ENCODE results near the gene DPEP3. TPM values are rescaled to one million over a fixed set of nuclear protein-coding genes. Genes with fewer than 3 reads are reported as not detected.
"Not testable (repeated sequence)": the region's sequence is repeated elsewhere in the genome, so short reads cannot be mapped to it uniquely, and the experiment has no call there.

Gene DPEP3, protein sequence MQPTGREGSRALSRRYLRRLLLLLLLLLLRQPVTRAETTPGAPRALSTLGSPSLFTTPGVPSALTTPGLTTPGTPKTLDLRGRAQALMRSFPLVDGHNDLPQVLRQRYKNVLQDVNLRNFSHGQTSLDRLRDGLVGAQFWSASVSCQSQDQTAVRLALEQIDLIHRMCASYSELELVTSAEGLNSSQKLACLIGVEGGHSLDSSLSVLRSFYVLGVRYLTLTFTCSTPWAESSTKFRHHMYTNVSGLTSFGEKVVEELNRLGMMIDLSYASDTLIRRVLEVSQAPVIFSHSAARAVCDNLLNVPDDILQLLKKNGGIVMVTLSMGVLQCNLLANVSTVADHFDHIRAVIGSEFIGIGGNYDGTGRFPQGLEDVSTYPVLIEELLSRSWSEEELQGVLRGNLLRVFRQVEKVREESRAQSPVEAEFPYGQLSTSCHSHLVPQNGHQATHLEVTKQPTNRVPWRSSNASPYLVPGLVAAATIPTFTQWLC
- total RNA-seq: not detected
- long read RNA-seq: 0 reads

DNA sequence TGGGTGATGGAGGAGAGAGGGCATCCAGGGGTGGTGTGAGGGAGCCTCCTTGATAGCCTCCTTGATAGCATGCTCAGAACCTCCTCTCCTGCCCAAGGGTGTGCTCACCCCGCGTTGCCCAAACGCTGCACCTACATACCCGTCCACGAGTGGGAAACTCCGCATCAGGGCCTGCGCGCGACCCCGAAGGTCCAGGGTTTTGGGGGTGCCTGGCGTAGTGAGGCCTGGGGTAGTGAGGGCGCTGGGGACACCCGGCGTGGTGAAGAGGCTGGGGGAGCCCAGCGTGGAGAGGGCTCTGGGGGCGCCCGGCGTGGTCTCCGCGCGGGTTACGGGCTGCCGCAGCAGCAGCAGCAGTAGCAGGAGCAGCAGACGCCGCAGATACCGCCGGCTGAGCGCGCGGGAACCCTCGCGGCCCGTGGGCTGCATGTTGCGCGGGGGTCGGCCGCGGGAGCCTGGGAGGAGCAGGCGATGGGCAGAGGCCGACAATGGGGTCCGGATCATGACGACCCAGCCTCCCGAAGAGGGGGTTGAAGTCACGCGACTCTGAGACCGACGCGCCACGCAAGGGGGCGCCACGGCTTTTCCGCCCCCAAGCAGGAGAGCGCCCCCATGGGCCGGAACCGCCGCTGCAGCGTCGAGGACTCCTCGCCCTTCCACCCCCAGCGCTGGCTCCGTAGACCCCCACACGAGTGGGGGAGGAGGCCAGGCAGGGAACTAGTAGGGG, at the start of gene DPEP3:
DPEP3 (minus strand) TSS at position 545 of the 724 bp plus-strand sequence; CDS start at position 426, 119 bp downstream.
- intact Hi-C loops (cut with DNase I): no loop called here
- no peak for DNase-seq (ENCODE audit: low spot score)

DNA sequence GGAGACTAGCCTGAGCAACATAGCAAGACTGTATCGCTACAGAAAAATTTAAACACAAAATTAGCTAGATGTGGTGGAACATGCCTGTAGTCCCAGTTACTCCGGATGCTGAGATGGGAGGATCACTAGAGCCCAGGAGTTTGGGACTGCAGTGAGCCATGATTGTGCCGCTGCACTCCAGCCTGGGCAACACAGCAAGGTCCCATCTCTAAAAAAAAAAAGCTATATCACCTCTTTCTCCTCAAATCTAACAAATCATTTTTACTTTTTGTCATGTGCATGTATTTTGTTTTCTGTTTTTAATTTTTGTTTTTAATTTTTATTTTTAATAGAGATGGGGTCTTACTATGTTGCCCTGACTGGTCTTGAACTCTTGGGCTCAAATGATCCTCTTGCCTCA, 48.7 kb upstream of the DPEP3 start:
- intact Hi-C loops (cut with DNase I): no loop called here
- DNase-seq (ENCODE audit: low spot score): no peak

DNA sequence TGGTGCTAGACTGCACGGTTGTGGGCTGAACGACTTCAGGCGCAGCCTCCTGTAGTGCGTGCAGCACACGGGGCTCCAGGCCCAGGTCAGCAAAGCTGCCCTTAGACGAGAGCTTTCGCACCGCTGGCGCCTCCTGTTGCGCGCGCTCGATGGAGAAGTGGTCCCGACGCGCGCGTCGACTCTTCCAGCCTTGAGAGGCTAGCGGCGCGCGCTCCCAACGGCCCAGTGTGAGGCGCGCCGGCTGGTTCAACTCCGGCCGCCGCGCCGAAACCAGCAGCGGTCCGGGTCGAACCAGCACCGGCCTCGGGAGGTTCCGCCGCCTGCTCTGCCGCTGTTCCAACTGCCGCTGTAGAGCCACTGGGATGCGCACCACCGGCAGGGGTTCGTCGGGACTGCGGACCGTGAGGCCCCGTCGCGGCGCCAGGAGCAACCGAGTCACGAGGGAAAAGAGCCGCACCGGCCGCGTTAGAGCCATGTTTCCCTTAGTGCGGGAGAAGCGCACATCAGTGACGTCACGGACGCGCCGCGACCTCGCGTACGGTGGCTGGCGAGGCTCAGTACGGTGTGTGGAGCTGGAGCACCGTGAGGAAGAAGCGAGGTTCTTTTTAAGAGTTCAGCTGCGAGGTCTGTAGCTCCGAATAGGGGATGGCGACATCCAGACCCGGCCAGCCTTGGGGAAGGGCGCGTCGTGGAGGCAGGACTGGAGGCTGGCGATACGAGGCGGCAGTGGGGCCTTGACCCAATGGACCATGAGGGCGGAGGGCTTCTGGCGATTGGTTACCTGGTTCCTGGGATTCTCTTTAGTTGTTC, 42.6 kb upstream of the DPEP3 start, which contains the start of the genes DDX28 and DUS2:
DDX28 (minus strand) TSS at position 505 of the 810 bp plus-strand sequence; CDS start at position 475, 30 bp downstream.
DUS2 (plus strand) TSS at position 557 of the 810 bp plus-strand sequence. CDS start 14,740 bp downstream, outside the sequence.
- peak; percentile 96 for DNase-seq (ENCODE audit: low spot score)
- intact Hi-C loops (cut with DNase I): loop anchor here (5.0 kb wide), 1 partner anchor 131 kb away; the partner anchor contains the start of gene PSKH1

DNA sequence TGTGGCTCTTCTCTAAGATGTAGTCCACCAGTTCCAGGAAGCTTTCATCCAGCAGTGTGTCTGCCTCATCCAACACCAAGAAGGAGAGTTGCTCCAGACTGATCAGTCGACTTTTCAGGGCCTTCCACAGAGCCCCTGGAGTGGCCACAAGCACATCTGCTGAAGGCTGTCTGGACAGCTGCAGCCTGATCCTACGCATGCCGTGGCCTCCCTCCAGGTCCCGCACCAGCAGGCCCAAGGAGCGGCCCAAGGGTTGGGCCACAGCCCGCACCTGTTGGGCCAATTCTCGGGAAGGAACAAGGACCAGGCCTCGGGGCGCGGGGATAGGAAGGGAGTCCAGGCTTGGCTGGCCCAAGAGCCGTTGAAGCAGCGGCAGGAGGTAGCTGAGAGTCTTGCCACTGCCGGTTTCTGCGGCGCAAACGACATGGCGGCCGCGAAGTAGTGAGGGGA, 42.0 kb upstream of the DPEP3 start:
- DNase-seq (ENCODE audit: low spot score): no peak
- intact Hi-C loops (cut with DNase I): loop anchor here (5.0 kb wide), 1 partner anchor 130 kb away; the partner anchor contains the start of gene PSKH1

DNA sequence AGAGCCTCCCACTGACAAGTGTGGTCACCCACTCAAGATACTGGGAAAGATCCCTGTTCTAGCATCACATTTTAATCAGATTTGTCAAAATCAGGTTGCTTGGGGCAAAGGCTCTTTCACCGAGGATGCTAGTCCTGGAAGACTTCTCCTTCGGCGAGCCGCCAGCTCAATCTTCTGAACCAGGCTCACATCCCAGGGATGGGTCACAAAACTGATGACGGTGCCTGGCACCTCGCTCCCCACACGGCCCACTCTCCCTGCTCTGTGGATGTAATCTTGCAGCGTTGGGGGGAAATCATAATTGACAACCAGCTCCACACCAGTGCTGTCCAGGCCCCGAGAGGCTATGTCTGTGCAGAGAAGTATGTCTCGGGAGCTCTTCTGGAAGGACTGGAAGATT, 41.2 kb upstream of the DPEP3 start:
- intact Hi-C loops (cut with DNase I): loop anchor here (5.0 kb wide), 1 partner anchor 129 kb away; the partner anchor contains the start of gene PSKH1
- DNase-seq (ENCODE audit: low spot score): no peak

DNA sequence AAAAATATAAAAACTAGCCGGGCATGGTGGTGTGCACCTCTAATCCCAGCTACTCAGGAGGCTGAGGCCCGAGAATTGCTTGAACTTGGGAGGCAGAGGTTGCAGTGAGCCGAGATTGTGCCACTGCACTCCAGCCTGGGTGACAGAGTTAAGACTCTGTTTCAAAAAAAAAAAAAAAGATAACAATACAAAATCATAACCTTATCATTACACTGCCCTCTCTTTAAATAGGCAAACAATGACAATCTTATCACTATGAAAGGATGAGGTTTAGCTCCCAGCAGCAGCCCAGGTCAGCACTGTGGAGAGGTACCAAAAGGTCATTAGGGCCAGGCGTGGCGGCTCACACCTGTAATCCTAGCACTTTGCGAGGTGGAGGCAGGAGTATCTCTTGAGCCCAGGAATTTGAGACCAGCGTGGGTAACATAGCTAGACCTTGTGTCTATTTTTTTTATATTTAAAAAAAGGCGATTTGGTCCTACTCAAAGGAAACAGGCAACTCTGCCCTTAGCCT, 38.9 kb upstream of the DPEP3 start:
- no peak for DNase-seq (ENCODE audit: low spot score)
- intact Hi-C loops (cut with DNase I): no loop called here

DNA sequence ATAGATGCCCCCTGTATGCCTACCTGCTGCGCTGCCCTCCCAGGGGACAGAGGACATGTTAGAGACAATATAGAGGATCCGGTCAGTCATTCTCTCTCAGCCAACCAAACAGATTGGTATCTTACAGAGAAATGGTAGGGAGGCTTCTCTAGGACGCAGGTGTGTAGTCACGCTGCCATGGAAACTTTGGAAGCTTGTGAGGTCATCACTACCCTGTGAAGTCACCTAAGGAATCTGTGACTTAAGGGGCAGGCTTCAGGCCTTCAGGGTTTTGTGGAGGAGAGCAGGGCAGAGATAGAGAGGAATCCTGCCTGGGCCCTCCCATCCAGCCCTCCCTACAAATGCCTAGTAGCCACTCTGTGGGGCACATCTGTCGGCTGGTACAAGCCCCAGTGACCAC, 35.4 kb upstream of the DPEP3 start, which contains the start of gene DPEP2NB:
DPEP2NB (minus strand) TSS at position 231 of the 400 bp plus-strand sequence; CDS start at position 90, 141 bp downstream.
- DNase-seq (ENCODE audit: low spot score): no peak
- intact Hi-C loops (cut with DNase I): no loop called here

DNA sequence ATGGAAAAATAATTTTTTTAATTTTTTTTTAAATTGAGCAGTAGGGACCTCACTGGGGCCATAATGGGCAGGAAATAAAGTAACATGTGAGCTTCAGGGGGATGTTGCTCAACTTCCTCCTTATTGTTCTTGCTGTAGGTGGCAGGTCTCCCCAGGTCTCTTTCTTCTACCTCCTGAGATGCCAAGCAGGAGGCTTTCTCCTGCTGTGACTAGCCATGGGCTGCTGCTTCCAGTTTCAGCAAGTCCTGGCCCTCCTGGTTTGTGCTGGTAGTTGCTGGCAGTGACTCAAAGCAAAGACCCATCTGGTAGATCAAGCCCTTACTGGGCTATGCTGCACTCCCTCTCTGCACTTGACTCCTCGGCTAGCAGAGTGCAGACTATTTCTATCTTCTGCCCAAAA, 33.1 kb upstream of the DPEP3 start:
- intact Hi-C loops (cut with DNase I): no loop called here
- no peak for DNase-seq (ENCODE audit: low spot score)

DNA sequence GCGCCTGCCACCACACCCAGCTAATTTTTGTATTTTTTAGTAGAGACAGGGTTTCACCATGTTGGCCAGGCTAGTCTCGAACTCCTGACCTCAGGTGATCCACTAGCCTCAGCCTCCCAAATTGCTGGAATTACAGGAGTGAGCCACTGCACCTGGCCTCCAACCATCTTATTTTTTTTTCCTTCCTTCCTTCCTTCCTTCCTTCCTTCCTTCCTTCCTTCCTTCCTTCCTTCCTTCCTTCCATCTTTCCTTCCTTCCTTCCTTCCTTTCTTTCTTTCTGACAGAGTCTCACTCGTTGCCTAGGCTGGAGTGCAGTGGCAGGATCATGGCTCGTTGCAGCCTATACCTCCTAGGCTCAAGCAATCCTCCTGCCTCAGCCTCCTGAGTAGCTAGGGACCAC, 29.6 kb upstream of the DPEP3 start:
- DNase-seq (ENCODE audit: low spot score); intact Hi-C loops (cut with DNase I): not testable (repeated sequence)

DNA sequence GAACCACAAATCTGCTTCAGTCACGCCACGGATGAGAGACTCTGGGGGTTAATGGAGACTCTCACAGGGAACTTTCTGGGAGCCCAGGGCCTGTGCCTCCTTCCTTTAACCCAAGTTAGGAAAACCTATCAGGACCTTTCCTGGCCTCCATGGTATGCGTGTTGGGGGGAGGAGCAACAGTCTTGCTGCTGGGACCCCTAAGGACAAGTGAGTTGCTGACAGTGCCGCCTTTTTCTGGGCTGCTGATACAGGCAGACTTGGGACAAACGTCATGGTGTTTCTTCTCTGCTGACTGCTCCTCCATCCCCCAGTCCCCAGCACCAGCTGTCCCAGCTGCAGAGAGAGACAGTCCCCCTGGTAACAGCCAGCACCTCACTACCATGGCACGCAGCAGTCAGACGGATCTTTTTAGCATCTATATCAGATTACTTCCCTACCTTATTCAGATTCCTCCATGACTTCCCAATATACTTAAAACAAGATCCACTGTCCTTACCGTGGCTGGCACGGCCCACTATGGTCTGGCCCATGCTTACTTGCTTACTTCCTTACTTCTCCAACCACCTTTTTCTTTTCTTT, 28.9 kb upstream of the DPEP3 start:
- DNase-seq (ENCODE audit: low spot score): no peak
- intact Hi-C loops (cut with DNase I): no loop called here

DNA sequence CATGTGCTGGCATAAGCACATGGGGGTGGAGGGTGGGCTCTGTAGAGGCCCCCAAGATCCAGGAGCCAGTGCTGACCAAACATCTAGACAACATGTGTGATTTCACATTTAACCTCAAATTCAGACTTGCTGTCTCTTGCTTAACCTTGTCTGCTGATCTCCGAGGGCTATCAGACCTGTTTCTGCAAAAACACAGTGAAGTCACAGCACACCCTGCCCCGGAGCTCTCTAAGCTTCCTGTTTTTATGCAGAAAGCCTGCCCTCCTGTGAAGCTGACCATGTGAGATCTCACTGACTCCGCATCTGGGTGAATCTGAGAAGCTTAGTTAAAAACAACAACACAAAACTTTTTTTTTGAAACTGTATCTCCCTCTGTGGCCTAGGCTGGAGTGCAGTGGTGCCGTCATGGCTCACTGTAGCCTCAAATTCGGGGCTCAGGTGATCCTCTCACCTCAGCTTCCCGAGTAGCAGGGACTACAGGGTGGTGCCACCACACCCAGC, 25.5 kb upstream of the DPEP3 start:
- intact Hi-C loops (cut with DNase I): no loop called here

DNA sequence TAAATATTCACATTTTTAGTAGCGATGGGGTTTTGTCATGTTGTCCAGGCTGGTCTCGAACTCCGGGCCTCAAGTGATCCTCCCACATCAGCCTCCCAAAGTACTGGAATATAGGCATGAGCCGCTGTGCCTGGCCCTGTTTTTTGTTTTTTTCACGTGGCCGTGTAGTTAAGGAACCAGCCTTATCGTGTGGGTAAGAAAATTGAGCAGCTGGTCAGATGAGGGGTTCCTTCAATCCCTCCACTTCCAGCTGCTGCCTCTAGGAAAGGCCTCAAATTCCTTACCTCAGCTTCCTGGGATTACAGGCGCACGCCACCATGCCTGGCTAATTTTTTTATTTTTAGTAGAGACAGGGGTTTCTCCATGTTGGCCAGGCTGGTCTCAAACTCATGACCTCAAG, 24.9 kb upstream of the DPEP3 start:
- no peak for DNase-seq (ENCODE audit: low spot score)
- intact Hi-C loops (cut with DNase I): no loop called here

More for the DNA sequence above, 25.5 kb upstream of the DPEP3 start:
- DNase-seq (ENCODE audit: low spot score): peak; percentile 83

DNA sequence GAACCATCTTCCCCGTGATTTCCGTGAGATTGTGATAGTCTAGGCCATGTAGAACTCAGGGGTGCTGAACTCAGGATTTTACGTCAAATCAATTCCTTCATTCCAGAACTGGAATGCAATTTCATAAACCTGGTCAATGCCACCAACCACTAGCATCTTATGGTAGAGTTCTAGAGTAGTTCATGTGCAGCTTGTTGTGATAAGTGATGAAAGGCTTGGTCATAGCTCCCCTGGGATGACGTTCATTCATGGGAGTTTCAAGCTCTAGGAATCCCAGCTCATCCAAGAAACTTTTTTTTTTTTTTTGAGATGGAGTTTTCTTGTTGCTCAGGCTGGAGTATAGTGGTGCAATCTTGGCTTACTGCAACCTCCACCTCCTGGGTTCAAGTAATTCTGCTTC, 22.7 kb upstream of the DPEP3 start:
- no peak for DNase-seq (ENCODE audit: low spot score)
- intact Hi-C loops (cut with DNase I): no loop called here

DNA sequence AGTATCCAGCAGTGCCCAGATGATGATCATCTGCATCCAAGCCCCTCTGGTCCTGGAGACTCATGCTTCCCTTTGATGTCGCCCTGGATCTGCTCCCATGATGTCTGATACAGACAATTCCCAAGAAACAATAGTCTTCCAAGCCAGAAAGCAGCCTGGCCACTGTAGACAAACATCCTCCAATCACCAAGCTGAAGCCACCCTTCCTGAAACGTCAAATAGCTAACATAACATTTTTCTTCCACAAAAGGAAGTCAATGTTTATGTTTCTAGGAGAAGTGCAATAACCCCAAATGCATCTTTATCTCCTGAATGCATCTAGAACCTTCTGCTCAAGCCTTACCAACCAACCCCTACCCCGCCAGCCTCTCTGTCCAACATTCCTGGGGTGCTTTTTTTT, 20.2 kb upstream of the DPEP3 start:
- DNase-seq (ENCODE audit: low spot score): no peak
- intact Hi-C loops (cut with DNase I): no loop called here

DNA sequence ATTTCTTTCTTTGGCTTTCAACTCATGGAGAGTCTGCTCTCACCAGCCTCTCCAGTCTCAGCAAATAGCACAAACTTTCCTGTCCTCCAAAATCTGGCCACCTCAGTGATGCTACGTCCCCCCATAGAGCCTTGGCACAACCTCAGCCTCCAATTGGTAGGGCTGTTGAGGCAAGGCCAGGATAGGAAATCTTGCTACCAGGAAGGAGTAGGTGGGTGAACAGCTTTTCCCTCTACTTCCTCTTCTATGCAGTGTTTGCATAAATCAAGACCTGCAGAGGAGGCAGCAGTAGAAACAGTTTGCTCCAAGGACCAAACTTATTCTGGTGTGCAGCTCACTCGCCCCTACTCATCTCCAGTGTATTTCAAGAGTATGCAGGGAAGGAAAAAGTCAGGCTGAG, 19.7 kb upstream of the DPEP3 start:
- no peak for DNase-seq (ENCODE audit: low spot score)
- intact Hi-C loops (cut with DNase I): no loop called here

DNA sequence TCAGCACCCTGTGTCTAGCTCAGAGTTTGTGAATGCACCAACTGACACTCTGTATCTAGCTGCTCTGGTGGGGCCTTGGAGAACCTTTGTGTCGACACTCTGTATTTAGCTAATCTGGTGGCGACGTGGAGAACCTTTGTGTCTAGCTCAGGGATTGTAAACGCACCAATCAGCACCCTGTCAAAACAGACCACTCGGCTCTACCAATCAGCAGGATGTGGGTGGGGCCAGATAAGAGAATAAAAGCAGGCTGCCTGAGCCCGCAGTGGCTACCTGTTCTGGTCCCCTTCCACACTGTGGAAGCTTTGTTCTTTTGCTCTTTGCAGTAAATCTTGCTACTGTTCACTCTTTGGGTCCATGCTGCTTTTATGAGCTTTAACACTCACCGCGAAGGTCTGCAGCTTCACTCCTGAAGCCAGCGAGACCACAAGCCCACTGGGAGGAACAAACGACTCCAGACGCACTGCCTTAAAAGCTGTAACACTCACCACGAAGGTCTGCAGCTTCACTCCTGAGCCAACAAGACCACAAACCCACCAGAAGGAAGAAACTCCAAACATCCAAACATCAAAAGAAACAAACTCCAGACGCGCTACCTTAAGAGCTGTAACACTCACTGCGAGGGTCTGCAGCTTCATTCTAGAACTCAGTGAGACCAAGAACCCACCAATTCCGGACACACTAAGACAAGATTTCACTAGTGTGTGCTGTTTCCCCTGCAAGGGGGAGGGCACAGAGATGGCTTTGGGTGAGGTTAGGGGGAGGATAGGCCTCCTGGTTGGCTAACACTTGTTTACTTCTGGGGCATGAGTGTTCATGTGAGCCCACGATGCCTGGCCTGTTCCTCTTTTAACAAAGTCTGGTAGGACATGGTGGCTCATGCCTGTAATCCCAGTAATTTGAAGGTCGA, 18.7 kb upstream of the DPEP3 start, which contains the start of gene DPEP2:
DPEP2 (minus strand) TSS at position 706 of the 910 bp plus-strand sequence. CDS start 6,272 bp downstream, outside the sequence.
- intact Hi-C loops (cut with DNase I): not testable (repeated sequence)
- DNase-seq (ENCODE audit: low spot score): peak; percentile 82

DNA sequence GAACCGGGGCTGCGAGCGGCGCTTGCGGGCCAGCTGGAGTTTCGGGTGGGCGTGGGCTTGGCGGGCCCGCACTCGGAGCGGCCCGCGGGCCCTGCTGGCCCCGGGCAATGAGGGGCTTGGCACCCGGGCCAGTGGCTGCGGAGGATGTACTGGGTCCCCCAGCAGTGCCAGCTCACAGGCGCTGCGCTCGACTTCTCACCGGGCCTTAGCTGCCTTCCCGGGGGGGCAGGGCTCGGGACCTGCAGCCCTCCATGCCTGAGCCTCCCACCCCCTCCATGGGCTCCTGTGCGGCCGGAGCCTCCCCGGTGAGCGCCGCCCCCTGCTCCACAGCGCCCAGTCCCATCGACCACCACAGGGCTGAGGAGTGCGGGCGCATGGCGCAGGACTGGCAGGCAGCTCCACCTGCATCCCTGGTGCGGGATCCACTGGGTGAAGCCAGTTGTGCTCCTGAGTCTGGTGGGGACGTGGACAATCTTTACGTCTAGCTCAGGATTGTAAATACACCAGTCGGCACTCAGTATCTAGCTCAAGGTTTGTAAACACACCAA, 18.0 kb upstream of the DPEP3 start:
- intact Hi-C loops (cut with DNase I); DNase-seq (ENCODE audit: low spot score): not testable (repeated sequence)
